ENCODE data around the gene PTPRZ1.

Gene PTPRZ1

DNA sequence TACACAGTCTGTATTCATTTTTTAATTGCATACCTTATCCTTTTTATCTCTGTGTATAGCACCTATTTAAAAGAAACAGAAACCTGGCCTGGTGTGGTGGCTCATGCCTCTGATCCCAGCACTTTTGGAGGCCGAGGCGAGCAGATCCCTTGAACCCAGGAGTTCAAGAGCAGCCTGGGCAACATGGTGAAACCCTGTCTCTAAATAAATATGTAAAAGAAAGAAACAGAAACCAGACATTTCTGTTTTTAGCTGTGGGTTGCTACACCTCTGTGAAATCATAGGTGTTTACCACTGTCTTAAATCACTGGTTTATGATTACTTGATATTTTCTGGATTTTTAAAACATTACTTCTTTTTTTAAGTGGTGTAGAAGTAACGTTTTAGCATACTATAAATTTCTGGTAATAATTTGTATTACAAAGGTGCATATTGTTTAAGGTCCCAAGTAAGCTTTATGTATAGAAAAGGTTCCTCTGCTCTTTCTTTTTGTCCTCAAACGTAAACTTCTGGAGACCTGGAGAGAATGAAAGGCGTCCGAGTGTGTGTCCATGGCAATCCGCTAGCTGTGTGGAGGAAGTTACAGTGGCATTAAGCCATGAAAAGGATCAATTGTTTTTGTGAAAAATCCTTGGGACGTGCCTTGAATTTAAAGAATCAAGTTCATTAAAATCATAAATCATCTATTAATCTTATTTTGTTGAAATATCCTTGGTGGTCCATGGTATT lies 41.1 kb downstream of the PTPRZ1 start:
- no peak for DNase-seq (ENCODE audit: low read depth)
- H3K4me3 ChIP-seq (ENCODE audit: low read depth, low read length) = no peak overlapping the region
- TF ChIP-seq, protein P1, sequence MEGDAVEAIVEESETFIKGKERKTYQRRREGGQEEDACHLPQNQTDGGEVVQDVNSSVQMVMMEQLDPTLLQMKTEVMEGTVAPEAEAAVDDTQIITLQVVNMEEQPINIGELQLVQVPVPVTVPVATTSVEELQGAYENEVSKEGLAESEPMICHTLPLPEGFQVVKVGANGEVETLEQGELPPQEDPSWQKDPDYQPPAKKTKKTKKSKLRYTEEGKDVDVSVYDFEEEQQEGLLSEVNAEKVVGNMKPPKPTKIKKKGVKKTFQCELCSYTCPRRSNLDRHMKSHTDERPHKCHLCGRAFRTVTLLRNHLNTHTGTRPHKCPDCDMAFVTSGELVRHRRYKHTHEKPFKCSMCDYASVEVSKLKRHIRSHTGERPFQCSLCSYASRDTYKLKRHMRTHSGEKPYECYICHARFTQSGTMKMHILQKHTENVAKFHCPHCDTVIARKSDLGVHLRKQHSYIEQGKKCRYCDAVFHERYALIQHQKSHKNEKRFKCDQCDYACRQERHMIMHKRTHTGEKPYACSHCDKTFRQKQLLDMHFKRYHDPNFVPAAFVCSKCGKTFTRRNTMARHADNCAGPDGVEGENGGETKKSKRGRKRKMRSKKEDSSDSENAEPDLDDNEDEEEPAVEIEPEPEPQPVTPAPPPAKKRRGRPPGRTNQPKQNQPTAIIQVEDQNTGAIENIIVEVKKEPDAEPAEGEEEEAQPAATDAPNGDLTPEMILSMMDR (IDR thresholded peaks at IDR 0.05; ENCODE audit: low read depth, low read length, missing control alignments) = no peak

DNA sequence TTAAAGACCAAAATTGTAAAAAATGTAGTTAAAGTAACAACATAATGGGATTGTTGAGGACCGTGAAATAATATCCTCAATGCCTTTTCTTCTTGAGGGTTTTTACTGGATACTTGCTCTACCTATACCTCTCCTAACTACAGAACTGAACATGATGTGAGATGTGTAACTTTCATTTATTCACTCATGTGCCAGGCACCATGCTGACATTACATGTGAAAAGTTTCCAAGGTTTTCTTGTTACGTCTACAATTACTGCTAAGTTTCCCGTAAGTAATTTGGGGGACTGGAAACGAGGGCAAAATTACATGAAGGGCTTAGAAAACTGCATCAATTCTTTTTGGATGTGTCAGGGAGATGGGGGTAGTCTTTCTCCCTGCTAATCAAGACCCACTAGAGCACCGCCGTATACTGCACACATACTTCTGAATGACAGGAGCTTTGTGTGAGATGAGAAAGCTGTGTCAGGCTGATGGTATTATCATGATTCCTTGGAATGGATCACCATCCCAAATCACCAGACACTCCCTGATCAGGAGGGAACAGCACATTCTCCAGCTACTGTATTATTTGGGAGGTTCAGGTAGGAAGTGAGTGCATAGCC lies 41.8 kb downstream of the PTPRZ1 start:
- no peak overlapping the region for H3K4me3 ChIP-seq (ENCODE audit: low read depth, low read length)
- TF ChIP-seq, protein P1 (IDR thresholded peaks at IDR 0.05; ENCODE audit: low read depth, low read length, missing control alignments) = no peak
- no peak for DNase-seq (ENCODE audit: low read depth)

DNA sequence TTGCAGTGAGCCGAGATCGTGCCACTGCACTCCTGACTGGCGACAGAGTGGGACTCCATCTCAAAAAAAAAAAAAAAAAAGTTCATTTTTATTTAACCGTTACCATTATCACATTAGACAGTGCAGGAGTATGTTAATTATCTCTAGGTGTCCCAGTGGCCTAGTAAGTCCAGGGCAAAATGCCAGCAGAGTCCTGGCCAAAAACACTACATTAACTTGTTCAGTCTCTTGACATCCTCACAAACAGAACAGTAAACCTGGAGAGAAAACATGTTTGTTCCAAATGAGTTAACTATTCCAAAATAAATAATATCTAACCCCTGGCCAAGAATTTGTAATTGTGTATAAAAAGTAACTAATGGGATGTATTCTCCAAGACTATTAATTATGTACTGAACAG lies 43.2 kb downstream of the PTPRZ1 start:
- no peak for DNase-seq (ENCODE audit: low read depth)
- TF ChIP-seq, protein P1 (IDR thresholded peaks at IDR 0.05; ENCODE audit: low read depth, low read length, missing control alignments) = no peak
- H3K4me3 ChIP-seq (ENCODE audit: low read depth, low read length) = no peak overlapping the region

DNA sequence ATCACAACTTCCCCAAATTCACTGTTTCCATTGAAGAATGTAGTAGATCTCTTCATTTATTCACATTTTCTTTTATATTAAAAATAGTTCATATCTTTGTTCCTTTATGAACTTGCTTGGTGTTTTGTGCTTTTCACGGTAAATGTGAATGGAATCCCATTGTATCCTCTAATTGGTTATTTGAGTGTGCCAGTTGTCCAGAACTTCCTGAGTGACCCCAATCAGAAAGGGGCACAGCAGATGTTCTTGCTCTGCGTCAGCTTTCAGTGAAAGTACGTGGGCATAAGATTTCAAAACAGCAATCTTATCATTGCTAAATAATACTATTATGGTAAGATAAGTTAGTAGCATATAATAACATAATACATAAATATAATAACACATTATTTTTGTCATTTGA lies 47.0 kb downstream of the PTPRZ1 start:
- no peak for DNase-seq (ENCODE audit: low read depth)
- H3K4me3 ChIP-seq (ENCODE audit: low read depth, low read length) = no peak overlapping the region
- TF ChIP-seq, protein P1 (IDR thresholded peaks at IDR 0.05; ENCODE audit: low read depth, low read length, missing control alignments) = no peak

DNA sequence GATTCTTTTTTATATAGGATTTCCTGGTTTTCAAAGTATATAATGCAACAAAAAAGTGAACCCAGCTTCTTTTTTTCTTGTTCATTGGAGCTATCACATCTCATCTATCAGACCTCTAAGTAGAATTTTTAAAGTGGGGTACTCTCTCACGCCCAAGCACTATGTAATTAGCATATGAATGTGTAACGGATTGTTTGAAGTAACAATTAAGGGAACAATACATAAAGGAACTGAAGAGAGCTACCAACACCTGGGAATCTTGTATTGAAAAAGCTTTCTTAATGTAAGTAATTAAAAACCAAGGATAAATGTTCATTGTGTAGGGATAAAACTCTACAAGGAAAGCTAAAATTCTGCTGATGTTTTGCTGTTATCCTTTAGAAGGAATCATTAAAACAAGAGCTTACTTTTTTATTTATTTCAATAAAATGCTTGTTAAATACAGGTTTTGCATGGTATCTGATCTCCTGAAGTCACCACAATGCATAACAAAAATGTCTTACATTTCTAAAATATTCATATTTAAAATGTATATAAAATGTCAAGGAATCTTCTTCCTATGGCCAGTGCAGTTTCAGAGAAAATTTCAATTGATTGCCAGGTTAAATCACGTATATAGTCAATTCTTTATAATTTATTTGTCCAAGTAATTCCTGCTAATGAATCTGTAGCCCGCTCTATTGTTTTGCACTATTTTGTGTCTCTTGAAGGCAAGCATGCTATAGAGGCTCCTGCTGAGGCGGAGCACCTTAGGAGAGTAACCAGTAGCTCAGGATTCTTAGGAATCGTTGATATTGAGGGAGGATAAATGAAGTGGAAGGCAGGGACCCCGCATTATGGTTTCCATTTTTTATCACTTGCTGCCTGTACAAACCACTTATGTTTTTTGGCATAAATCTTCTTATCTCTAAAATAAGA lies 51.6 kb downstream of the PTPRZ1 start:
- TF ChIP-seq, protein P1 (IDR thresholded peaks at IDR 0.05; ENCODE audit: low read depth, low read length, missing control alignments) = no peak
- no peak for DNase-seq (ENCODE audit: low read depth)
- no peak overlapping the region for H3K4me3 ChIP-seq (ENCODE audit: low read depth, low read length)

DNA sequence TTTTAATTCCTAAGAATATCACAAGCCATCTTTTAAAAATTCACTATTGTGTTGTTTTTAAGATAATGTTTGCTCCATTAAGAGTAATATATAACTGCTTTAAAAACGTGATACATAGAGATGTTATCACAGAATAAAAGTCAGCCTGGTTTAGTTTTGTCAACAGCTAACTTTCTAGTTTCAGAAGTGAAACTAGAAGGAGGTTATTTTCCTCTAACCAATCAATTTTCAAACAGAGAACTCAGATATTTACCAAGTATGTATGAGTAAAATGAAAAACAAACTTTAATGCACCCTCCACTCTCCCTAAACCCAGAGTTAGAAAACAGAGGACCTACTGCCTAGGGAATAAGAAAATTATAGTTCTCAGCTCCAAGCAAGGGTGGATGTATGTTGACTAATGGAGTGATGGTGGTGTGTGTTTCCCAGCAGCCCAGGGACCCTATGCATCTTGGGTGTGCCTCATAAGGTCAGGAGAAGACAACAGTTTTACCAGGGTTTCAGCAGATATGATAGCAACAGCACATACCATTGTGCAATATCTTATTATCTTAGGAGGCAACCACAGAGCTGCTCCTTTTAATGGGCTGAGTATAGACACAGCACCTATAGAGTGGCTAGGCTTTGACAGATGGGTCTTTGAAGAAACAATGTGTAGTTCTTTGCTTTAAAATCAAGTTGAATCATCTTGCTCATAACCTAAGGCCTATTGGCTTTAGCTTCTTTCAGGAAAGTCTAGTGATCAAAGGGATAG lies 58.4 kb downstream of the PTPRZ1 start:
- no peak for DNase-seq (ENCODE audit: low read depth)
- H3K4me3 ChIP-seq (ENCODE audit: low read depth, low read length) = no peak overlapping the region
- TF ChIP-seq, protein P1 (IDR thresholded peaks at IDR 0.05; ENCODE audit: low read depth, low read length, missing control alignments) = no peak

Data from GM12864 (cell line).